Spleen (tissue), 11 donors: ENCODE measurements around the gene MYO18B. TPM values are rescaled to one million over a fixed set of nuclear protein-coding genes. Genes with fewer than 3 reads are reported as not detected.

Experiments used
- DNase-seq: peaks from one replicate; pipeline ENCODE4 v3.0.0-alpha.2; 2020
- H3K27ac ChIP-seq, 8 donors: fragments of 200-600 bp; sonication (generic) in 7 of 8; 1 replicate in 4 of 8; 2 replicates in 4 of 8; pipeline versions ENCODE4 v1.5.0 to v1.8.0; 2016 to 2021; ENCODE audit warnings: inconsistent platforms in 4 of 8, mild to moderate bottlenecking in 4 of 8, moderate library complexity in 1 of 8
- H3K27me3 ChIP-seq, 7 donors: fragments of 200-600 bp; sonication (generic) in 6 of 7; replicated peaks in 1 of 7; 1 replicate in 4 of 7; 2 replicates in 3 of 7; pipeline versions ENCODE4 v1.5.0 to v1.8.0; 2016 to 2021; ENCODE audit warnings: inconsistent platforms in 3 of 7, mild to moderate bottlenecking in 1 of 7
- H3K36me3 ChIP-seq, 6 donors: fragments of 200-600 bp; sonication (generic) in 5 of 6; 1 replicate in 4 of 6; 2 replicates in 2 of 6; pipeline versions ENCODE4 v1.5.0 to v1.8.0; 2016 to 2021; ENCODE audit warnings: inconsistent platforms in 2 of 6
- H3K4me1 ChIP-seq, 6 donors: fragments of 200-600 bp; sonication (generic) in 5 of 6; 1 replicate in 3 of 6; 2 replicates in 3 of 6; pipeline versions ENCODE4 v1.5.0 to v1.8.0; 2016 to 2021; ENCODE audit warnings: inconsistent platforms in 3 of 6
- H3K4me3 ChIP-seq, 8 donors: fragments of 200-600 bp; sonication (generic) in 7 of 8; 1 replicate in 4 of 8; 2 replicates in 4 of 8; pipeline versions ENCODE4 v1.5.0 to v1.8.0; 2016 to 2021; ENCODE audit warnings: inconsistent platforms in 4 of 8, mild to moderate bottlenecking in 4 of 8, moderate library complexity in 2 of 8
- H3K9me3 ChIP-seq, 8 donors: fragments of 200-600 bp; sonication (generic) in 7 of 8; 1 replicate in 4 of 8; 2 replicates in 4 of 8; pipeline versions ENCODE4 v1.5.0 to v1.8.0; 2016 to 2021; ENCODE audit warnings: inconsistent platforms in 4 of 8
- CTCF ChIP-seq, 11 experiments: fragments of 200-600 bp in 7 of 11; fragments of 450-650 bp in 4 of 11; sonication (generic) in 4 of 11; IDR thresholded peaks in 8 of 11; conservative IDR thresholded peaks in 3 of 11; 1 replicate in 7 of 11; 2 replicates in 4 of 11; pipeline versions ENCODE4 v1.4.0 to v1.8.0; 2016 to 2021; ENCODE audit warnings: antibody characterized with exemption in 11 of 11, inconsistent platforms in 4 of 11, mild to moderate bottlenecking in 1 of 11
- POLR2A ChIP-seq, 3 donors: fragments of 450-650 bp; IDR thresholded peaks; one replicate each; pipeline ENCODE4 v1.5.1; 2017; ENCODE audit warnings: antibody characterized with exemption in 3 of 3, mild to moderate bottlenecking in 1 of 3
- POLR2AphosphoS5 ChIP-seq, 3 donors: sonication (generic); formaldehyde crosslinking; IDR thresholded peaks; one replicate each; pipeline ENCODE4 v1.5.1; 2017; ENCODE audit warnings: antibody characterized with exemption in 3 of 3
- WGBS, 5 donors: extraction: QIAGEN DNeasy Blood & Tissue Kit in 3 of 5; methylation state at CpG; one replicate each; pipeline versions ENCODE4 v1.1.5 to v1.1.7; 2013 to 2018; 5-methylcytosine and 5-hydroxymethylcytosine counted together
- intact Hi-C: fragments of 100-400 bp; cut with DNase I; formaldehyde crosslinking; loops from one replicate; pipeline ENCODE4 v1.15.0; 2023; ENCODE audit warnings: low total_unique reads
- polyA plus RNA-seq, 3 donors: library from polyadenylated mRNA; stranded (reverse); fragments of 200-250 nt; gene quantifications; one replicate each; pipeline ENCODE4 v1.2.1, GENCODE V29; 2013
- total RNA-seq, 7 donors: library from RNA; depleted of rRNA in 3 of 7; stranded (reverse); fragments of >200 nt in 3 of 7; fragmentation: NEBNext Ultra II Directional in 4 of 7; extraction: Animal tissue kit (Norgen Biotek cat#: 25700) in 4 of 7; gene quantifications; one replicate each; pipeline versions ENCODE4 v1.1.0 to v1.2.1, GENCODE V29; 2016 to 2021
- donor health status: healthy with polysubstance abuse.
- donor health status: DM: no; HTN: no; CAD: no; lungs with moderate emphysema.
- donor health status: DM: no; HTN: no; CAD: no.
- donor health status: Bipolar disorder and iron deficiency.
- donor health status: healthy.
- donor health status: DM: no; HTN: no; CAD: no.
- donor health status: DM: yes; HTN: yes; CAD: no.

MYO18B gene
- total and polyA plus RNA-seq, 10 donors, result under 0.01 to 0.79 (median 0.12) TPM

GRCh38 chr22:25697978-25698377 lies 44.0 kb upstream of the MYO18B start:
- intact Hi-C loops, result no loop called here
- no peak for DNase-seq
- no peaks in the 10 kb centered on the region for H3K27me3 ChIP-seq
- no peaks in the 10 kb centered on the region for H3K9me3 ChIP-seq
- H3K4me3 ChIP-seq, result no peak overlapping the region
- H3K36me3 ChIP-seq, result peaks cover 0 to 92% (median 25%) of the 10 kb centered on the region in 6 donors
- WGBS, 5 donors, result 84 to 95% (median 89%) methylated on average over 2 of the region's 2 CpGs
- peaks cover 0 to 19% (median 5%) of the 10 kb centered on the region in 6 donors for H3K4me1 ChIP-seq
- TF ChIP-seq POLR2AphosphoS5 (IDR thresholded peaks at IDR 0.05) (no peak), POLR2A (IDR thresholded peaks at IDR 0.05) (no peak), CTCF (IDR thresholded peaks at IDR 0.05 in 8 of 11, conservative IDR thresholded peaks at IDR 0.05 in 3 of 11) (no peak)
- H3K27ac ChIP-seq, result peak overlapping the region in 2 of 8 donors; percentile 9 to 21

- Histone ChIP-seq H3K27ac (peak overlapping the region in 2 of 8 donors; percentile 9 to 21), H3K4me3 (no peak overlapping the region), H3K4me1 (peaks cover 0 to 20% (median 5%) of the 10 kb centered on the region in 6 donors), H3K27me3 (no peaks in the 10 kb centered on the region), H3K36me3 (peaks cover 0 to 92% (median 25%) of the 10 kb centered on the region in 6 donors), H3K9me3 (no peaks in the 10 kb centered on the region)
- DNase-seq, result no peak
- 92 to 97% (median 92%) methylated on average over 7 of the region's 7 CpGs for WGBS, 5 donors
- no peak for TF ChIP-seq POLR2A (IDR thresholded peaks at IDR 0.05)
- no peak for TF ChIP-seq POLR2AphosphoS5 (IDR thresholded peaks at IDR 0.05)
- TF ChIP-seq CTCF (IDR thresholded peaks at IDR 0.05 in 8 of 11, conservative IDR thresholded peaks at IDR 0.05 in 3 of 11), result no peak
- intact Hi-C loops, result no loop called here
These were observed 43.5 kb upstream of the MYO18B start for GRCh38 chr22:25698461-25698860.

- no peak overlapping the region for H3K27ac ChIP-seq
- no peak overlapping the region for H3K4me3 ChIP-seq
- intact Hi-C loops, result no loop called here
- H3K4me1 ChIP-seq, result peaks cover 0 to 20% (median 5%) of the 10 kb centered on the region in 6 donors
- no peaks in the 10 kb centered on the region for H3K27me3 ChIP-seq
- H3K36me3 ChIP-seq, result peaks cover 0 to 92% (median 26%) of the 10 kb centered on the region in 6 donors
- H3K9me3 ChIP-seq, result no peaks in the 10 kb centered on the region
- 68 to 86% (median 83%) methylated on average over 6 of the region's 6 CpGs for WGBS, 5 donors
- TF ChIP-seq CTCF (IDR thresholded peaks at IDR 0.05 in 8 of 11, conservative IDR thresholded peaks at IDR 0.05 in 3 of 11), result no peak
- TF ChIP-seq POLR2AphosphoS5 (IDR thresholded peaks at IDR 0.05), result no peak
- TF ChIP-seq POLR2A (IDR thresholded peaks at IDR 0.05), result no peak
- no peak for DNase-seq
These were observed 43.0 kb upstream of the MYO18B start for GRCh38 chr22:25698978-25699377.

- WGBS, 5 donors, result 74 to 83% (median 81%) methylated on average over 13 of the region's 13 CpGs
- no peak overlapping the region for H3K27ac ChIP-seq
- TF ChIP-seq POLR2A (IDR thresholded peaks at IDR 0.05) (no peak), POLR2AphosphoS5 (IDR thresholded peaks at IDR 0.05) (no peak), CTCF (IDR thresholded peaks at IDR 0.05 in 8 of 11, conservative IDR thresholded peaks at IDR 0.05 in 3 of 11) (no peak)
These were observed 40.8 kb upstream of the MYO18B start for GRCh38 chr22:25701056-25701780.

More at GRCh38 chr22:25701056-25701780, 40.8 kb upstream of the MYO18B start:
- Histone ChIP-seq H3K9me3 (no peaks in the 10 kb centered on the region), H3K4me3 (no peak overlapping the region), H3K4me1 (peaks cover 0 to 20% (median 4%) of the 10 kb centered on the region in 6 donors), H3K27me3 (no peaks in the 10 kb centered on the region), H3K36me3 (peaks cover 0 to 92% (median 28%) of the 10 kb centered on the region in 6 donors)
- intact Hi-C loops, result loop anchor here (10.0 kb wide), 1 partner anchor 236 kb away; no protein-coding TSS in a partner anchor
- no peak for DNase-seq
